K562 (cell line): ENCODE data around the gene AMMECR1. TPM values are rescaled to one million over a fixed set of nuclear protein-coding genes. Genes with fewer than 3 reads are reported as not detected.

Experiments
- ATAC-seq: fragments of 200-7000 bp; cut with Tn5 transposase; 3 replicates; pipeline ENCODE4 v1.9.1; 2020; ENCODE audit warnings: moderate library complexity
- BruUV-seq: library from RNA; stranded (reverse); fragments of 400-500 nt; replicated peaks from 2 replicates; lab custom pipeline; 2021; lab: Mats Ljungman, UMichigan
- CTCF ChIA-PET: fragments of 300-600 bp; formaldehyde crosslinking; extraction: SDS; loops from one replicate; lab custom pipeline; 2021; ENCODE audit warnings: low intra/inter-chr PET ratio; lab: Yijun Ruan, JAX
- POLR2A ChIA-PET: fragments of 300-600, 350-650 bp; sonication (Branson Sonifier 250); formaldehyde crosslinking; extraction: SDS; loops from one replicate; lab custom pipeline; 2021; ENCODE audit warnings: antibody characterized with exemption, inconsistent platforms; lab: Yijun Ruan, JAX
- DNase-seq, 4 experiments: peaks; one replicate each; pipeline versions ENCODE4 v3.0.0 to v3.0.0-alpha.2; 2011 to 2018; ENCODE audit warnings: low spot score in 3 of 4, mixed read lengths in 3 of 4; ENCODE audit errors: extremely low read depth in 1 of 4
- FAIRE-seq: peaks from 2 replicates; lab custom pipeline; 2011; peaks lifted over from hg19 to GRCh38; lab: Jason Lieb, UNC
- H2AFZ ChIP-seq: 2 replicates; pipeline ENCODE4 v1.6.0; 2011; ENCODE audit warnings: low read depth, low read length, control low read depth, inconsistent platforms
- H3K27ac ChIP-seq: fragments of 200-600 bp; 3 replicates; pipeline ENCODE4 v1.8.0; 2011; ENCODE audit warnings: low read depth, mild to moderate bottlenecking, control low read depth, inconsistent platforms, low read length, moderate library complexity, mixed read lengths; ENCODE audit errors: extremely low read depth
- H3K27me3 ChIP-seq, 2 experiments: fragments of 300-600 bp in 1 of 2; 2 replicates in 1 of 2; 3 replicates in 1 of 2; pipeline versions ENCODE4 v1.6.0 to v1.8.0; 2011; ENCODE audit warnings: inconsistent platforms in 2 of 2, low read length in 2 of 2, mild to moderate bottlenecking in 1 of 2, mixed read lengths in 1 of 2, moderate library complexity in 1 of 2; ENCODE audit not compliant: control insufficient read depth in 2 of 2, insufficient read depth in 2 of 2
- H3K36me3 ChIP-seq: fragments of 300-600 bp; 3 replicates; pipeline ENCODE4 v1.8.0; 2011; ENCODE audit warnings: mild to moderate bottlenecking, low read length, inconsistent platforms; ENCODE audit not compliant: control insufficient read depth, insufficient read depth
- H3K4me1 ChIP-seq, 2 experiments: fragments of 200-600 bp in 1 of 2; replicated peaks in 1 of 2; 2 replicates in 1 of 2; 3 replicates in 1 of 2; pipeline versions ENCODE4 v1.5.1 to v1.8.0; 2011; ENCODE audit warnings: inconsistent platforms in 2 of 2, low read length in 2 of 2, mild to moderate bottlenecking in 1 of 2, mixed read lengths in 1 of 2, moderate library complexity in 1 of 2; ENCODE audit not compliant: control insufficient read depth in 2 of 2, insufficient read depth in 2 of 2
- H3K4me2 ChIP-seq: 2 replicates; pipeline ENCODE4 v1.6.1; 2011; ENCODE audit warnings: low read length, control low read depth, inconsistent platforms, mixed read lengths; ENCODE audit not compliant: insufficient read depth
- H3K4me3 ChIP-seq: fragments of 200-600 bp; sonication (generic), shearing (Covaris generic); 2 replicates; pipeline ENCODE4 v1.5.1; 2016; ENCODE audit warnings: control low read depth, inconsistent platforms
- H3K79me2 ChIP-seq: fragments of 200-600 bp; 3 replicates; pipeline ENCODE4 v1.8.0; 2011; ENCODE audit warnings: low read length, inconsistent platforms; ENCODE audit not compliant: control insufficient read depth, insufficient read depth
- H3K9ac ChIP-seq, 2 experiments: 2 replicates each; pipeline versions ENCODE4 v1.6.0 to v1.6.1; 2011; ENCODE audit warnings: low read depth in 2 of 2, low read length in 2 of 2, control low read depth in 1 of 2, inconsistent platforms in 1 of 2, mild to moderate bottlenecking in 1 of 2, mixed read lengths in 1 of 2; ENCODE audit not compliant: insufficient read depth in 1 of 2
- H3K9me1 ChIP-seq: one replicate; pipeline ENCODE4 v1.6.0; 2011; ENCODE audit warnings: inconsistent platforms, mild to moderate bottlenecking, low read length, moderate library complexity; ENCODE audit not compliant: control insufficient read depth, insufficient read depth
- H3K9me3 ChIP-seq: replicated peaks from 2 replicates; pipeline ENCODE4 v1.5.1; 2011; ENCODE audit warnings: low read depth, low read length, inconsistent platforms; ENCODE audit not compliant: control insufficient read depth, insufficient read depth
- H4K20me1 ChIP-seq: replicated peaks from 2 replicates; pipeline ENCODE4 v1.6.1; 2011; ENCODE audit warnings: low read length, inconsistent platforms, mixed read lengths; ENCODE audit not compliant: control insufficient read depth, insufficient read depth
- ARID1B ChIP-seq: fragments of 450-650 bp; IDR thresholded peaks from 2 replicates; pipeline ENCODE4 v1.6.1; 2016; ENCODE audit warnings: antibody characterized with exemption, mild to moderate bottlenecking, inconsistent platforms
- ARID2 ChIP-seq: fragments of 450-650 bp; IDR thresholded peaks from 2 replicates; pipeline ENCODE4 v1.6.1; 2017; ENCODE audit warnings: antibody characterized with exemption, mild to moderate bottlenecking
- CBX3 ChIP-seq, 2 experiments: IDR thresholded peaks; 1 replicate in 1 of 2; 2 replicates in 1 of 2; pipeline ENCODE4 v1.6.1; 2012; ENCODE audit warnings: inconsistent platforms in 2 of 2, low read length in 2 of 2, borderline replicate concordance in 1 of 2, control low read depth in 1 of 2
- ELK1 ChIP-seq: sonication (generic); formaldehyde crosslinking; IDR thresholded peaks from 2 replicates; pipeline ENCODE4 v1.8.1; 2022; ENCODE audit warnings: missing genetic modification reagents
- FOXK1 ChIP-seq: sonication (generic); formaldehyde crosslinking; IDR thresholded peaks from 2 replicates; pipeline ENCODE4 v1.8.0; 2022; ENCODE audit warnings: missing genetic modification reagents, mild to moderate bottlenecking, borderline replicate concordance
- IRF2 ChIP-seq: sonication (generic); formaldehyde crosslinking; IDR thresholded peaks from 2 replicates; pipeline ENCODE4 v1.8.1; 2022; ENCODE audit warnings: mild to moderate bottlenecking, missing genetic modification reagents
- MCM5 ChIP-seq: fragments of 450-650 bp; IDR thresholded peaks from 2 replicates; pipeline ENCODE4 v1.6.1; 2016; ENCODE audit warnings: low read depth
- MEIS2 ChIP-seq: fragments of 450-650 bp; IDR thresholded peaks from 2 replicates; pipeline ENCODE4 v1.6.1; 2014; ENCODE audit warnings: mild to moderate bottlenecking; ENCODE audit not compliant: partially characterized antibody
- SMARCC2 ChIP-seq: fragments of 450-650 bp; IDR thresholded peaks from 2 replicates; pipeline ENCODE4 v1.6.1; 2017; ENCODE audit warnings: antibody characterized with exemption, moderate library complexity, mild to moderate bottlenecking, low read depth
- SMARCE1 ChIP-seq: fragments of 450-650 bp; IDR thresholded peaks from 2 replicates; pipeline ENCODE4 v1.7.1; 2016; ENCODE audit warnings: mild to moderate bottlenecking
- ZBTB17 ChIP-seq: fragments of 450-650 bp; formaldehyde crosslinking; IDR thresholded peaks from 2 replicates; pipeline ENCODE4 v1.4.0; 2020; ENCODE audit warnings: mild to moderate bottlenecking
- ZBTB2 ChIP-seq: fragments of 450-650 bp; IDR thresholded peaks from 2 replicates; pipeline ENCODE4 v1.6.1; 2016; ENCODE audit warnings: antibody characterized with exemption
- ZNF592 ChIP-seq: fragments of 450-650 bp; IDR thresholded peaks from 2 replicates; pipeline ENCODE4 v1.6.1; 2017; ENCODE audit warnings: antibody characterized with exemption, mild to moderate bottlenecking
- WGBS: fragments of 100-300 bp; shearing (Covaris generic); methylation state at CpG from one replicate; pipeline ENCODE4 v1.1.6; 2016; ENCODE audit warnings: low coverage, mixed read lengths; ENCODE audit not compliant: insufficient coverage; ENCODE audit errors: missing lambda C conversion rate; 5-methylcytosine and 5-hydroxymethylcytosine counted together
- in situ Hi-C: fragments of 300-500 bp; cut with MboI; formaldehyde crosslinking; loops from 4 replicates; pipeline ENCODE4 v1.15.0; 2018; ENCODE audit warnings: inconsistent platforms, mixed read lengths
- intact Hi-C: fragments of 100-400 bp; cut with micrococcal nuclease; formaldehyde crosslinking; loops from 2 replicates; pipeline ENCODE4 v1.14.2; 2022
- polyA plus RNA-seq, 8 experiments: library from polyadenylated mRNA; depleted of rRNA in 4 of 8; stranded (reverse) in 5 of 8; unstranded in 3 of 8; fragments of >200 nt; fragmentation: Nextera tagmentation in 2 of 8; fragmentation: Illumina TruSeq in 1 of 8; extraction: Ambion mirVana in 2 of 8; extraction: Trizol in 1 of 8; gene quantifications; 2 replicates each; pipeline versions ENCODE4 v1.2.1 to v1.2.3, GENCODE V29; 2011 to 2014; ENCODE audit warnings: inconsistent platforms in 1 of 8, missing spikeins in 1 of 8
- total RNA-seq, 7 experiments: library from RNA; depleted of rRNA in 6 of 7; stranded (reverse); fragments of >200 nt in 6 of 7; fragmentation: Illumina TruSeq in 2 of 7; extraction: Trizol in 2 of 7; gene quantifications; 2 replicates each; pipeline versions ENCODE4 v1.2.1 to v1.2.3, GENCODE V29; 2011 to 2021; ENCODE audit warnings: low replicate concordance in 1 of 7

Gene AMMECR1
- total and polyA plus RNA-seq, 9 of the 15 experiments (the other 6 are each of a cell fraction or from before 2014, with no cell fraction given) = 13.9 to 36.7 (median 23.6) TPM

- no peak for TF ChIP-seq CBX3 (IDR thresholded peaks at IDR 0.05; ENCODE audit: borderline replicate concordance in 1 of 2, low read length in 2 of 2)
- no peak for TF ChIP-seq ZBTB2
- peak; percentile 53; the same call in 1 of the 2 replicates for TF ChIP-seq ARID1B
- peak; percentile 12 for TF ChIP-seq MEIS2
- no peak for TF ChIP-seq SMARCE1
- TF ChIP-seq IRF2 = no peak
Measured at GRCh38 chrX:110321081-110321480, 3.2 kb upstream of the AMMECR1 start (continued).

- in situ Hi-C loops = loop anchor here (10.0 kb wide), 1 partner anchor 84 kb away; no protein-coding TSS in a partner anchor
- POLR2A ChIA-PET = interaction anchor here (0.6 to 1.0 kb wide), 2 partner anchors 9 to 46 kb away, joined by 3 read pairs; no protein-coding TSS in a partner anchor
- Histone ChIP-seq H2AFZ (peak overlapping the region; percentile 69; the same call in 1 of the 2 replicates), H3K27me3 (no peaks in the 10 kb centered on the region), H3K4me2 (no peak overlapping the region), H3K9me3 (no peaks in the 10 kb centered on the region), H4K20me1 (peaks cover 1% of the 10 kb centered on the region; the same call in 1 of the 2 replicates), H3K4me1 (peaks cover 3 to 19% of the 10 kb centered on the region in 2 experiments; a peak in 2 of 5 replicates), H3K4me3 (no peak overlapping the region), H3K36me3 (no peaks in the 10 kb centered on the region), H3K9ac (no peak overlapping the region), H3K9me1 (no peaks in the 10 kb centered on the region), H3K27ac (peak overlapping the region; percentile 42; the same call in 1 of the 3 replicates), H3K79me2 (peaks cover 30% of the 10 kb centered on the region)
- whole genome bisulfite sequencing = 18% methylated on average over 3 of the region's 3 CpGs
- no peak for DNase-seq
- CTCF ChIA-PET = no interaction called here
- FAIRE-seq = no peak
- intact Hi-C loops = loop anchor here (2.0 kb wide), 1 partner anchor 88 kb away; no protein-coding TSS in a partner anchor
- no TSS peak for BruUV-seq
- ATAC-seq = no peak
- TF ChIP-seq ELK1 (CRISPR knock-in tag) (no peak), ARID2 (no peak), ZNF592 (no peak), FOXK1 (no peak), ZBTB17 (no peak), SMARCC2 (no peak), MCM5 (no peak)
Measured at GRCh38 chrX:110320381-110320987, 2.6 kb upstream of the AMMECR1 start.
